NCI-H2107 treated with DMSO at 0.1 percent for 48 hours (cell line): ENCODE results near the gene PKD2.
"Not testable (repeated sequence)": the region's sequence is repeated elsewhere in the genome, so short reads cannot be mapped to it uniquely, and the experiment has no call there.

ENCODE experiments used
- DNase-seq: peaks from one replicate; lab custom pipeline; 2025; ENCODE audit not compliant: unreplicated experiment; lab: John Stamatoyannopoulos, UW

The PKD2 gene

GRCh38 chr4:88063634-88064296 lies 56.3 kb downstream of the PKD2 start:
- no peak for DNase-seq

GRCh38 chr4:88064410-88064809 lies 57.0 kb downstream of the PKD2 start:
- no peak for DNase-seq

GRCh38 chr4:88070031-88070430 lies 62.6 kb downstream of the PKD2 start:
- no peak for DNase-seq

GRCh38 chr4:88075336-88075735 lies 67.9 kb downstream of the PKD2 start:
- DNase-seq: no peak

GRCh38 chr4:88077911-88078524 lies 70.6 kb downstream of the PKD2 start:
- DNase-seq: no peak

GRCh38 chr4:88078579-88078978 lies 71.1 kb downstream of the PKD2 start:
- DNase-seq: no peak

GRCh38 chr4:88080626-88081025 lies 73.2 kb downstream of the PKD2 start:
- no peak for DNase-seq

- DNase-seq: no peak
Observed at GRCh38 chr4:88087004-88087403, 79.6 kb downstream of the PKD2 start.

GRCh38 chr4:88090898-88091297 lies 83.5 kb downstream of the PKD2 start:
- DNase-seq: no peak

- no peak for DNase-seq
Observed at GRCh38 chr4:88091378-88091777, 83.9 kb downstream of the PKD2 start.

- DNase-seq: no peak
Observed at GRCh38 chr4:88093874-88094273, 86.4 kb downstream of the PKD2 start.

GRCh38 chr4:88097301-88097700 lies 89.9 kb downstream of the PKD2 start:
- DNase-seq: no peak

GRCh38 chr4:88097781-88098180 lies 90.3 kb downstream of the PKD2 start:
- DNase-seq: no peak

GRCh38 chr4:88098993-88099752 lies 91.7 kb downstream of the PKD2 start:
- no peak for DNase-seq

GRCh38 chr4:88101165-88101564 lies 93.7 kb downstream of the PKD2 start:
- no peak for DNase-seq

GRCh38 chr4:88102026-88102425 lies 94.6 kb downstream of the PKD2 start:
- no peak for DNase-seq

GRCh38 chr4:88104902-88105610 lies 97.6 kb downstream of the PKD2 start:
- peak; percentile 49 for DNase-seq

- DNase-seq: no peak
Observed at GRCh38 chr4:88106205-88106604, 98.8 kb downstream of the PKD2 start.

GRCh38 chr4:88107406-88108107 lies 100.1 kb downstream of the PKD2 start:
- DNase-seq: no peak

- not testable (repeated sequence) for DNase-seq
Observed at GRCh38 chr4:88108108-88108465, 100.7 kb downstream of the PKD2 start.

GRCh38 chr4:88108747-88109122 lies 101.3 kb downstream of the PKD2 start:
- no peak for DNase-seq
